Neural cell (in vitro differentiated cells): ENCODE results near the gene ANXA6.

Experiments
- CTCF ChIP-seq: fragments of 450-650 bp; IDR thresholded peaks from 2 replicates; pipeline ENCODE4 v1.5.1; 2014; ENCODE audit warnings: antibody characterized with exemption, mild to moderate bottlenecking, moderate library complexity; ENCODE audit not compliant: poor library complexity, severe bottlenecking
- MXI1 ChIP-seq: fragments of 450-650 bp; conservative IDR thresholded peaks from 2 replicates; pipeline ENCODE4 v1.6.1; 2014; ENCODE audit warnings: antibody characterized with exemption, mild to moderate bottlenecking; ENCODE audit not compliant: poor library complexity, severe bottlenecking
- RAD21 ChIP-seq: fragments of 450-650 bp; conservative IDR thresholded peaks from 2 replicates; pipeline ENCODE4 v1.6.1; 2014; ENCODE audit warnings: antibody characterized with exemption, mild to moderate bottlenecking, moderate library complexity
- REST ChIP-seq: IDR thresholded peaks from 2 replicates; pipeline ENCODE4 v1.6.1; 2012; ENCODE audit warnings: borderline replicate concordance
- SMC3 ChIP-seq: fragments of 450-650 bp; conservative IDR thresholded peaks from 2 replicates; pipeline ENCODE4 v1.6.1; 2014; ENCODE audit warnings: antibody characterized with exemption, mild to moderate bottlenecking, moderate library complexity; ENCODE audit not compliant: poor library complexity
- TAF1 ChIP-seq: IDR thresholded peaks from 2 replicates; pipeline ENCODE4 v1.6.1; 2012; ENCODE audit warnings: low read depth

GRCh38 chr5:151153766-151154272 is 3.8 kb downstream of the ANXA6 start:
- TF ChIP-seq REST (no peak), TAF1 (no peak), CTCF (no peak), MXI1 (no peak), SMC3 (no peak), RAD21 (no peak)
